B cell (primary cell): ENCODE data around the gene REELD1.

Experiments used
- EZH2 ChIP-seq: IDR thresholded peaks from 2 replicates; pipeline ENCODE4 v1.6.1; 2012; ENCODE audit warnings: borderline replicate concordance, low read depth, mild to moderate bottlenecking, moderate library complexity, low read length; ENCODE audit not compliant: insufficient read depth, poor library complexity, severe bottlenecking
- TF ChIP-seq, protein P1 (sequence below): fragments of 200-600 bp; IDR thresholded peaks from one replicate; pipeline ENCODE4 v1.8.0; 2022; ENCODE audit warnings: antibody characterized with exemption, mild to moderate bottlenecking

DNA sequence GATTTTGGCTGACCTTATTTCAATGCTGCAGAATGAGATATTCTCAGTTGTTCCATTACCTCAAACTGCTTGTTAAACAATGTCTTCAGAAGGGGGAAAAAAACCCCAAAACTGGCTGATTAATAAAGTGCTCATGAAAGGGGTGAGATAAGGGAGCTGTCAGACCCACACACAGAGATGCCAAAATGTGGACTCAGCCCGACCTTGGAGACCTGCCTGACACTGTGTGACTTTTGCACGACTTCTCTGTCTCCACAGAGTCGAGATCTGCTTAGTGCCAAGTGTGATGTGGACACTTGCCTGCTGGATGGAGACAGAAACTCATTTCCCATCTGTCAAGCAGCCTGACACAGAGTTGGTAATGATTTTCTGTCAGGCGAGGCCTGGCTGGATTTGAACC lies 31.5 kb downstream of the REELD1 start:
- TF ChIP-seq, protein P1, sequence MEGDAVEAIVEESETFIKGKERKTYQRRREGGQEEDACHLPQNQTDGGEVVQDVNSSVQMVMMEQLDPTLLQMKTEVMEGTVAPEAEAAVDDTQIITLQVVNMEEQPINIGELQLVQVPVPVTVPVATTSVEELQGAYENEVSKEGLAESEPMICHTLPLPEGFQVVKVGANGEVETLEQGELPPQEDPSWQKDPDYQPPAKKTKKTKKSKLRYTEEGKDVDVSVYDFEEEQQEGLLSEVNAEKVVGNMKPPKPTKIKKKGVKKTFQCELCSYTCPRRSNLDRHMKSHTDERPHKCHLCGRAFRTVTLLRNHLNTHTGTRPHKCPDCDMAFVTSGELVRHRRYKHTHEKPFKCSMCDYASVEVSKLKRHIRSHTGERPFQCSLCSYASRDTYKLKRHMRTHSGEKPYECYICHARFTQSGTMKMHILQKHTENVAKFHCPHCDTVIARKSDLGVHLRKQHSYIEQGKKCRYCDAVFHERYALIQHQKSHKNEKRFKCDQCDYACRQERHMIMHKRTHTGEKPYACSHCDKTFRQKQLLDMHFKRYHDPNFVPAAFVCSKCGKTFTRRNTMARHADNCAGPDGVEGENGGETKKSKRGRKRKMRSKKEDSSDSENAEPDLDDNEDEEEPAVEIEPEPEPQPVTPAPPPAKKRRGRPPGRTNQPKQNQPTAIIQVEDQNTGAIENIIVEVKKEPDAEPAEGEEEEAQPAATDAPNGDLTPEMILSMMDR: no peak
- TF ChIP-seq EZH2: no peak
